HG03135 (cell line): ENCODE results near the gene ARL16.

ENCODE experiments used
- ATAC-seq: cut with Tn5 transposase; IDR thresholded peaks from one replicate; pipeline ENCODE4 v1.9.1; 2021; ENCODE audit warnings: mild to moderate bottlenecking, moderate library complexity; ENCODE audit not compliant: unreplicated experiment

ARL16 gene, protein sequence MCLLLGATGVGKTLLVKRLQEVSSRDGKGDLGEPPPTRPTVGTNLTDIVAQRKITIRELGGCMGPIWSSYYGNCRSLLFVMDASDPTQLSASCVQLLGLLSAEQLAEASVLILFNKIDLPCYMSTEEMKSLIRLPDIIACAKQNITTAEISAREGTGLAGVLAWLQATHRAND

DNA sequence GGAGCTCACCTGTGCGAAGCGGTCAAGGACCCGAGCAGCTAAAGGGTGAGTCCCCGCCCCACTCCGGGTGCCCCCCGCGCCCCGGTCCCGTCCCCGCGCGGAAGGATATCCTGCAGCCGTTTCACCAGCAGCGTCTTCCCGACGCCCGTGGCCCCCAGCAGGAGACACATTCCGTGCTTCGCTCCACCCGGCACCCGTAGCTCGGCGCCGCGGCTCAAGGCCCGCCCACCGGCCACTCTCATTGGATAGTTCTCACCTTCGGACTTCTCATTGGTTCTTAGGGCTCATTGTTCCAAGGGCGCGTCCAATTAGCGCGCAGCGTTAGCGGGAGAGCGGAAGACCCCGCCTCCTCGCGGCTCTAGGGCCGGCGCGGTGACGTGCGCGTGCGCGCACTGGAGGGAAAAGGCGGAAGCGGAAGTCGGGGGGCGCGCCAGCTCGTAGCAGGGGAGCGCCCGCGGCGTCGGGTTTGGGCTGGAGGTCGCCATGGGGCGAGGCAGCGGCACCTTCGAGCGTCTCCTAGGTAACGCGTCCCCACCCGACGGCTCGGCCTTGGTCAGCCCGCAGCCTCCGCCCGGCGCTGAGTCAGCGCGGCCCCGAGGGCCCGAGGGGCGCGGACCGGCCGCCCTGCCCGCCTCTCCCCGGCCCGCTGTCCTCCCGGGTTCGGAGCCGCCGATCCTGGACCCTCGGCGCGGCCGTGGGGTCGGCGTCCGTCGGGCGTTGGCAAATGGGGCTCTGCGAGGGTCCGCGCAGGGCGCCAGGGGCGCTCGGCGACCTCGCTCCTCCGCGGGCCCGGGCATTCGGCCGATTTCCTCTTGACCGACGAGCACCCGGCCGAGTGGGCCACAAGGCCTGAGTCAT is at the start of gene ARL16, which contains the start of gene HGS:
Gene ARL16, minus strand, starts transcription at position 214 of the 858 bp plus-strand sequence. Its CDS starts 44 bp downstream, at position 170.
Gene HGS, plus strand, starts transcription at position 428 of the 858 bp plus-strand sequence. Its CDS starts 56 bp downstream, at position 484.
- ATAC-seq, result peak; percentile 89

DNA sequence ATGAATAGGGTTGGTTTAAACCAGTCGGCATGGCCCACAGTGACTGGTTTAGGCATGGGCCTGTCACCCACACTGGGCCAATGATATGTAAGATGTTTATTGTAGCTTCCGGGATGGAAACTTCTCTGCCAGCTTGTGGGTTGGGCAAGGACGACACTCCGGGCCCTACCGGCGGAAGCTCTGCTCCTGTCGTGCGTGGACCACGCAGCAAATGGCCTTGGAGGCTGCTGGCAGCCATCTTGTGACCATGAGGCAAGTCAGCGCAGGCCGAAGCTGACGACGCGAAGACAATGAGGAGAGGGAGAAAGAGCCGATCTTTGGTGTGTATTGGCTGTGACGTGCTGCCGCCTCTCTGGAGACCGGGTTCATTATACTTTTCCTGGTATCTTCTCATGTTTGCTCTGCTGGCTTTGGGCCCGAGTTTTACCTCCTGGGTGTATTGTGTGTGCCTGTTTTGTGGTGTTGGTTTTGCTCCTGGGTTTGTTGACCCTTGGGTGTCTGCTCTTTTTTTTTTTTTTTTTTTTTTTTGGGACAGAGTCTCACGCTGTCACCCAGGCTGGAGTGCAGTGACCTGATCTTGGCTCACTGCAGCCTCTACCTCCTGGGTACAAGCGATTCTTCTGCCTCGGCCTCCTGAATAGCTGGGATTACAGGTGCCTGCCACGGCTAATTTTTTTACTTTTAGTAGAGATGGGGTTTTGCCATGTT is 43.9 kb upstream of the ARL16 start:
- no peak for ATAC-seq

DNA sequence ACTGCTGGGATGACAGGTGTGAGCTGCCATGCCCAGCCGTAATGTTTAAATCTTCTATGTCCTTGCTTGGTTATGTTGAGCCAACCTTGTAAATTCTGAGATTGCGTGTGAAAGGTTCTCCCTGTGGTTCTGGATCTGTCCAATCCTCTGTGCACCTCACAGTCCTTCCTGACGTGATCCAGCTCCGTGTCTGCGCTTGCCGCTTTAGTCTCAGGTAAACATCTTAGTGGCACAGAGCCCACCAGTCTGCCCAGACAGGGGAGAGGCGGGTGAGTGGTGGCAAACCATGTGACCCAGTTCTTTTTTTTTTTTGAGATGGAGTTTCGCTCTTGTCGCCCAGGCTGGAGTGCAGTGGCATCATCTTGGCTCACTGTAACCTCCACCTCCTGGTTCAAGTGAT is 42.4 kb upstream of the ARL16 start:
- ATAC-seq, result no peak

DNA sequence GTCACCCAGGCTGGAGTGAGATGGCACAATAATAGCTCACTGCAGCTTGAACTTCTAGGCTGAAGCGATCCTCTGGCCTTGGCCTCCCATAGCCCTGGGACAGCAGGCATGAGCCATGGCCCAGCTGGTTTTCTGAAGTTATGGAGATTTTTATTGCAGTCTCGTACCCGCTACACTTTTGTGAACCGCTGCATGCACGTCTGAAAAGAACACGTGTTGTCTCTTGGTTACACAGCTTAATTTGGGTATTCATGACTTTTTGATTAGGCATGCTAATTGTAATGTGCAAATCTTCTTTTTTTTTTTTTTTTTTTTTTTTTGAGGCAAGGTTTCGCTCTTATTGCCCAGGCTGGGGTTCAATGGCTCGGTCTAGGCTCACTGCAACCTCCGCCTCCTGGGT is 41.8 kb upstream of the ARL16 start:
- ATAC-seq, result no peak

DNA sequence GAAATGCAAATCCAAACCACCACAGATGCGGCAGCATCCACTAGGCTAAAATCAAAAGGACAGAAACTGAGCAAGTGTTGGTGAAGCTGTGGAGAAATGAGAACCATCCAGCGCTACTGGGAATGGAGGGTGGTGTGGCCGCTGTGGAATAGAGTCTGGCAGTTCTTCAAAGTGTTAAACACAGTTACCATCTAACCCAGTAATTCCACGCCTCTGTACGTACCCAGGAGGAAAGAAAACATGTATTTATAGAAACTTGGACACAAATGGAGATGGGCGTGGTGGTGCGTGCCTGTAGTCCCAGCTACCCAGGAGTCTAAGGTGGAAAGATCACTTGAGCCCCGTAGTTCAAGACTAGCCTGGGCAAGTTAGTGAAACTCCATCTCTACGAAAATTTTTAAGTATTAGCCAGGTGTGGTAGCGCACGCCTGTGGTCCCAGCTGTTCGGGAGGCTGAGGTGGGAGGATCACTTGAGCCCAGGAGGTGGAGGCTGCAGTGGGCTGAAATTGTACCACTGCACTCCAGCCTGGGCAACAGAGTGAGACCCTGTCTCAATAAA is 40.1 kb upstream of the ARL16 start:
- ATAC-seq, result no peak

DNA sequence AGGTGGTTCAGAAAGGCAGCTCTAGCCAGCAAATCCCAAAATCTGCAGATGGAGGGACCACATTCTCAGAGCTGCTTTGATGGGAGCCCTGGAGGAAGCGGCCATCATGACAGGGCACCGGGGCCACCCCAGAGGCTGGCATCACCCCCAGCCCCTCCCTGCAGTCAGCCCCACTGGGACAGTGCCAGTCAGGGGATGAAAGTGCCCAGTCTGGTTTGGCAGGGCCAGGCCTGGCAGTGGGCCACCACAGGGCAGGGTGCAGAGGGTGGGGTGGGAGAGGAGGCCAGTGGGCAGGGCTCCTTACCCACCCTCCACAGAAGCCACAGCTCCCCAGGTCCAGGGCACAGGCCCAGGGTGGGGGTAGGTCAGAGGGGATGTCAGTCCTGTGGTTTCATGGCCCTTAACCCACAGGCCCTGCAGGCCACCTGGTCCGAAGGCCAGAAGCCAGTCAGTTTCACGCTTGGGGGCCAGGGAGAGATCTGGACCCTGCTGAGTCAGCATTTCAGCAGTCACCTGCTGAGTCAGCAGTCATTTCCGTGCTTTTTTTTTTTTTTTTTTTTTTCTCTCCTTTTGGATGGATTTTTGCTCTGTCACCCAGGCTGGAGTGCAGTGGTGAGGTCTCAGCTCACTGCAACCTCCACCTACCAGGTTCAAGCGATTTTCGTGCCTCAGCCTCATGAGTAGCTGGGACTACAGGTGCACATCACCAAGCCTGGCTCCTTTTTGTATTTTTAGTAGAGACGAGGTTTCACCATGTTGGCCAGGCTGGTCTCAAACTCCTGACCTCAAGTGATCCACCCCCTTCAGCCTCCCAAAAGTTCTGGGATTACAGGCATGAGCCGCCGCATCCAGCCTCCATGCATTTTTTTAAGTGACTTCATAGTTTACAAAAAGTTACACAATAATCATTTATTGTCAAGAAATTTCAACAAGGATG is 38.9 kb upstream of the ARL16 start:
- ATAC-seq, result no peak

DNA sequence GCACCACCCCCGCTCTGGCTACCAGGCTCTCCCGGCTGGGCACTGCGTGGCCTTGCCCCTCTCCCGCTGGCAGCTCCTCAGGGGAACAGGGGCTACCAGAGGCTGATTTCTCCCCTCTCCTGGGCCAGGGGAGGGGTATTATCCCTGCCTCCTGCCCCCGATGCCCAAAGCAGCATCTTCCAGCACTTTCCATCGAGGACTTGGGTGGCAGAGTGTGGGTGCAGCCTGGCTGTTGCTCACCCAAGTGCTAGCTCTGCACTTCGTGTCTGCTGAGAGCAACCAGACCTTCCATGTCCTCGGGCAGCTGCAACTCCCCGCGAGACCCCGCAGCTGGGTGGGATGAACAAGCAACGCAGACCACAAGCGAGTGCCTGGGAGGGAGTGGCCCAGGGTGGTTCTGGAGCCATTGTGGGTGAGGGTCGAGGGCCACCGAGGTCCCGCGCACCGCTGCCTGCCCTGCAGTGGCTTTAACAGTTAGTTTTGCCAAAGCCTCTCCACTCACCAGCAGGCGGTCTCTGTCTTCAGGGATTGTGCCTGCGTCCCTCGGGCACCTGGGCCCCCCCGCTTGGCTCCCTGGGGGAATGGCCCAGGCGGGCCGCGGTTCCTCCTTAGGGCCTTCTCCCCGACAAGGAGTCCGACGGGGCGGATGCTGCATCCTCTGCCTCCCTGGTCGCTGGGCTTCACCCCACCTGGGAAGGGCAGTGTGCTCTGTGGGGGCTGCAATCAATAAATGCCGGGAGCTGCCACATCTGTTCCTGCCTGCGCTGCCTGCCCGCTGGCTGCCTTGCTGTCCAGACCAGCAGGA is 36.9 kb upstream of the ARL16 start:
- ATAC-seq, result no peak

DNA sequence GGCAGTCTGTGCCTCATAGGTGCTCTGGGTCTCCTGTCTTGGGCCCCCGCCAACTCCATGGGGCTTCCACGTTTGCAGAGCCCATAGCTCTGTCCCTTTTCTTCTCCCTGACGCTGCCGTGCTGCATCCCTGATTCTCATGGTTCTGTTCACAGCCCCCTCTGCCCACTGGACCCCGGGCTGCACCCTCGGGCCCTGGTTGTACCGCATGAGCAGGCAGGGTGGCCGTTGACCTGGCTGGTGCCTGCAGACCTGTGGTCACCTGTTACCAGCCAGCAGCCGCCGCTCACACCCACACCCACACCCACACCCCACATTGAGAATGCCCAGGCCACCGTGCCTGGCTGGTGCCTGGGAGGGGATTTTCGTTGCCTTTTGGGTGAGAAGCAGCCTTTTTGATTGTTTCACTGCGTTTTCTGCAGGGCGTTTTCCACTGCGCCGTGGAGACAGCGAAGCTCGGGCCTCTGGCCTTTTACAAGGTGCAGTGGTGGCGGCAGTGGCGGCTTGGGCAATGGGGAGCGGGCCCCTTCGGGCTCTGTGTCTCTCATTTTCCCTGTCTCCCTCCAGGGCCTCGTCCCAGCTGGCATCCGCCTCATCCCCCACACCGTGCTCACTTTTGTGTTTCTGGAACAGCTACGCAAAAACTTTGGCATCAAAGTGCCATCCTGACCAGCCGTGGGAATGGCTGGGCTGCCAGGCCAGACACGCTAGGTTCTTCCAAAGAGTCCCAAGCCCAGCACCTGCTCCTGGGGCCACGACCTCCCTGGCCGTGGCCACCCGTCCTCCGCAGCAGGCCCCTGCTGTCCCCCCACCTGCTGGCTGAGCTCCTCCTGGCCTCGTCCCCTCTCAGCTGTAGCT is 36.0 kb upstream of the ARL16 start:
- ATAC-seq, result no peak

DNA sequence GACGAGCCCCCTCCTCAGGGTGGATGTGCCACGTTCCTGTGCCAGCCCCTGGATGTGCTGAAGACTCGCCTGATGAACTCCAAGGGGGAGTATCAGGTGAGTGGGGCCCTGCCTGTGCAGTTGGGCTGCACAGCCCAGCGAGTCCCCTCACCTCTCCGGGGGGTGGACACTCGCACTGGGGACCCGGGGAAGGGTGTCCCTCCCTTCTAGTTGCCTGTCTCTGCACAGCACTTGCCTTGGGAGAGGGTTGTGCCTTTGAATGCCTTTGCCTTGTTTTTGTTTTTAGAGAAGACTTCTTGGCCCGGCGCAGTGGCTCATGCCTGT is 34.1 kb upstream of the ARL16 start:
- ATAC-seq, result no peak

DNA sequence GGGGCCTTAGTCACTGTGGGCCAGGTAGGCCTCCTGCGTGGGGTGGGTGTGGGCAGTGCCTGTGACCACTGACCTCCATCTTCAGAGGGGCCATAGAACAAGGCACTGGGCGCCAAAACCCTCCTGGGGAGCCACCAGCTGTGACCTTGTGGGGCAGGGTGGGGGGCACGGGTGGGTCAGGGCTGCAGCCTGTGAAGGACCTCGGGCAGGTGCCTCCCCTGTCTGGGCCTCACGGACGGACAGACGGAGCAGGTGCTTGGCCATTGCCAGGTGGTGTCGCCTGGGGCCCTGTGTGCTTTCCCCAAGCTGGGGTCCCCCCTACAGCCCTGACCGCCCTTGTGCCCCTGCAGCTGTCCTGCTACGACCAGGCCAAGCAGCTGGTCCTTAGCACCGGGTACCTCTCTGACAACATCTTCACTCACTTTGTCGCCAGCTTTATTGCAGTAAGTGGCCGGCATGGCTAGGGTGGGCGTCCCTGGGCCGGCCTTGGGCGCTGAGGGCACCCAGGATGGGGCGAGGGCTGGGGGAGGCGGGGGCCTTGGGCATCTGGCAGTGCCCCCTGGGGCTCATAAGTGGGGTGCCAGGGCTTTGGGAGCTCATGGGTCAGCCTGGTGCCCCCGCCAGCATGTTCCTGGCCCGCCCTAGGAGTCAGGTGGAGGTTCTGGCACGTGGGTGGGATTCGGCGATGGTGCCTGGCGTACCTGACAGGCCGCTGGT is 33.6 kb upstream of the ARL16 start:
- ATAC-seq, result no peak

DNA sequence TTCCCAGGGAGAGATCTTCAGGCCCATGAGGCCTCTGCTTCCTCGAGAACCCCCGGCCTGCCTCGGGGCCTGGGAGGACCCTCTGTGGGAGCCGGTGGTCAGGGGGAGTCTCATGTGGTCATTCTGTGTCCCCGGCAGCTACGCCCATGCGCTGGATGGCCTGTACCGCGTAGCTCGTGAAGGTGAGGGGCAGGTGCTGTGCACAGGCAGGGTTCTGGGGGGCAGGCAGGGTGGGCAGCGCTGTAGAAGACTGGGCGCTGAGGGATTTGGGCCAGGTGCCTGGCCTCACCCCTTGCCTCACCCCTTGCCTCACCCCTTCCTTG is 33.0 kb upstream of the ARL16 start:
- no peak for ATAC-seq

DNA sequence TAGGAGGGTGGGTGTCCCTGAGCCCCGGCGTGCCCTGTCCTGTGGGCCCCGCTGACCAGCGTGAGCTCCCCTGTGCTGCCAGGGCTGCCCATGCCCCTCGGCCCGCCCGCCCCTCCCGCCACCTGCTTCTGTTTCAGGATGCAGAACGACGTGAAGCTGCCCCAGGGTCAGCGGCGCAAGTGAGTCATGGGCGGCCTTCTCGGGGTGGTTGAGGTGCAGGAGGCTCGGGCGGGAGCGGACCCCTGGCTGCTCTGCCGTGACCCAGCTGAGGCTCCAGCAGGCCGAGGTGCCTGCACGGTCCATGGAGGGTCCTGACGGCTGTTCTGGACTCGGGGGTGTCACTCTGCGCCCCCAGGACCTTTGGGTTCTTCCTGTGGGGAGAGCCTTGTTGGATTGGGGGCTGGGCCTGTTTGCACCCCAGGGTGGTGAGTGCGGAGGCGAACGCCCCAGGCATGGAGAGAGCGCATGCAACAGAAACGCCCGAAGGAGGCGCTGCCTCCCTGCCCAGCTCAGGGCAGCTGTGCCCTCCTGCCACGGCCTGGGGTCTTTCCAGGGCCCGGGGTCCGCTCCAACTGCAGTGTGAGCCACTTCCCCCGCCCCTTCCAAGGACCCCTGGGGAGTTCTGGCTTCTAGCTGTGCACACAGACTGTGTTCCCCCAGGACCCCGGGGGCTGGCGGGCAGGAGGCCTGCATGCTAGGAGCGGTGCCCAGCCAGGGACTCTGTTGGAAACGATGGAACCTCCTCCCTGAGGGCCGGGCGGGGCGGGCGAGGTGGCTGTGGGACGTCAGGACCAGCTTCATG is 32.5 kb upstream of the ARL16 start:
- ATAC-seq, result no peak

DNA sequence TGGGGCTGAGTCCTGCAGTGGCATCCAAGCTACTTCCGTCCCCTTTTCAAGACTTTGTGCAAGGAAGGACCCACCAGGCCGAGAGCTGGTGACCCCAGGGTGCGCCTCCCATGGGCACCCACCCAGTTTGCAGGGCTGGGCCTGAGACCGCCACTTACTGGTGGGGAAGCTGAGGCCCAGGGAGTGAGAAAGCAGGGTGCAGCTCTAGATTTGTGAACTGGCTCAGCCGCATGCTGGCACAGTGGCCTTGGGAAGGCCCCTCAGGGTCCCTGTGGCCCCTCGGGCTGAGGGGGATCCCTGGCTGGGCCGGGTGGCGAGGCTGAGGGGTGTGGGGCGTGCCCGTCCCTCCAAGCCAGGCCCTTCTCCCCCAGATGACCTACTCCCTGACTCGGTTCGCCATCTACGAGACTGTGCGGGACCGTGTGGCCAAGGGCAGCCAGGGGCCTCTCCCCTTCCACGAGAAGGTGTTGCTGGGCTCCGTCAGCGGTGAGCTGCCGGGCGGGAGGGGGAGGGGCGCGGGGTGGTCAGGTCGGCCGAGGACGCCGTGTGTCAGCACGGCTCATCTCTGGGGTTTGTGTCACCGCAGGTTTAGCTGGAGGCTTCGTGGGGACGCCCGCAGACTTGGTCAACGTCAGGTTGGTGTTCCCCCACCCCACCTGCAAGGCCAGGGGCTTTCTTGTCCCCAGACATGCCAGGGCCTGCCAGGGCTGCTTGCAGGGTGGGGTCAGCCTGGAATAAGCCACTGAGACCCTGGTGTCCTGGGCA is 31.7 kb upstream of the ARL16 start:
- ATAC-seq, result no peak

DNA sequence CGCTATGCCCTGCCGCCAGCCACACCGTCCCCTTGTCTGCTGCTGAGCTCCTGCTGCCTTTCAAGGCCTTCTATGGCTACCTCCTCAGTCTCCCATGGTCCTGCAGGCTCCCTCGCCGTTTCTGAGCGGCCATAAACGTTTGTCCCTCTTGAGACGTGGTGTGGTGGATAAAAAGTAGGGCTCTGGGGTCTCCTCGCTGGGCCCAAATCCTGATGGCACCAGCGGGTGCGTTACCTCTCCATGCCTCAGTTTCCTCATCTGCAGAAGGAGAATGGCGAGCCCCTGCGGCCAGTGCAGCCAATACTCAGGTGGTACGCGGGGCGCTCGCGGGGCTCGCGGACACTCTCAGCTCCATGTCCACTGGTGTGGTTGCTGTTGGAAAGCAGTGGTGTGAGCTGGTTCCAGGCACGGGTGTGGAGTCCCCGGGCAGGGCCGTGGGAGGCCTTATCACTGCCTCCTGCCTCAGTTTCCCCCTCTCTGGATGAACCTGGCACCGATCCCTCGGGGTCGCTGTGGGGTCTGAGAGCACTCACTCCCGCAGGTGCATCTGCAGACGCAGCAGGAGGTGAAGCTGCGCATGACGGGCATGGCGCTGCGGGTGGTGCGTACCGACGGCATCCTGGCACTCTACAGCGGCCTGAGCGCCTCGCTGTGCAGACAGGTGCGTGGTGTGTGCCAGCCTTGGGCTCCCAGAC is 31.0 kb upstream of the ARL16 start:
- ATAC-seq, result no peak

DNA sequence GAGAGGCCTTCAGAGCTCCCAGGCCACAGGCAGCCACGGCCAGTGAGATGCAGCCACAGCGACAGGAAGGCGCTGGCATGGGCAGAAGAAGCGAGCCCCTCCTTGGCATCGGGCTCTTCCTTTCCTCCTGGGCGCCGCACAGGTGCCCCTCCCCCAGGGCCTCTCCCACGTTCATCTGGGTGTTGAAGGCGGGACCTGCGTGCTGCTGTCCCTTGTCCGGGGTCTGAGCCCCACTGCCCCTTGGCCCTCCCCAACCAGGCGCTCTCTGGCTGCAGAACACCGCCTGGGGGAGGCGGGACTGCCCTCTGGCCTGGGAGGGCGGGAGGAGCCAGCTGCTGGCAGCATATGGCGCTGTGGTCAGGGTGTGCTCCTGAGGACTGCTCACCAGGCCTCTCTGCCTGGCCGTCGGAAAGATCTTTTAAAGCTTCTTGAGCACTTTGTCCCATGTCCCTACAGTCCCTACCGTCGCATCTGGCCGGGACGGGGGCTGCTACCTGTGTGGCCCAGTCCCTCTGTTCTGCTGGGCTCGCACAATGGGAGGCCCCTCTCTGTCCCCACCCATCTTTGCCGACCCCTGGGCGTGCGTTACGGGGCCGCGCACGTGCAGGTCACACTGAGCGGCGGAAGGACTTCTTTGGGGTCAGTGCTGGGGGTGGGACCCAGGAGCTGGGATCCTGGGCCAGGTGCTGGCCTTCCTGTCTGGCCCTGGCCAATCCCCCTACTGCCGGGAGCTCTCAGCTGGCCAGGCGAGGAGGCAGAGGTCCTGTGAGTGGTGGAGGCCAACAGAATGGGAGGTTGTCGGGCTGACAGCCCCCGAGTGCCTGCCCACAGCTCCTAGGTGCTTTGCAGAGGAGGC is 30.2 kb upstream of the ARL16 start:
- ATAC-seq, result no peak
